ENCODE results near the gene CERT1. TPM values are rescaled to one million over a fixed set of nuclear protein-coding genes. Genes with fewer than 3 reads are reported as not detected.
"Not testable (repeated sequence)": the region's sequence is repeated elsewhere in the genome, so short reads cannot be mapped to it uniquely, and the experiment has no call there.

Gene CERT1
- total and polyA plus RNA-seq, 2 donors (not counting 3 experiments of a cell fraction or from before 2014, with no cell fraction given), result 8.0 to 21.3 TPM

DNA sequence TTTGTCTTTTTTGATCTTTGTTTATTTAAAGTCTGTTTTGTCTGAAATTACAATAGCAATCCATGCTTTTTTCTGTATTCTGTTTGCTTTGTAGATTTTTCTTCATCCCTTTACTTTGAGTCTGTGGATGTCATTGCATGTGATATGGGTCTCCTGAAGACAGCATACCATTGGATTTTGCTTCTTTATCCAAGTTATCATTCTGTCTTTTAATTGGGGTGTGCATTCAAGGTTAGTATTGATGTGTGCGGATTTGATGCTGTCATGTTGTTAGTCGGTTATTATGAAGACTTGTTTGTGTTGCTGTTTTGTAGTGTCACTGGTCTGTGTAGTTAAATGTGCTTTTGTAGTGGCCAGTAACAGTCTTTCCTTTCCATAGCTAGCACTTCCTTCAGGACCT lies 23.3 kb upstream of the CERT1 start:
- dilution Hi-C loops (cut with MboI; ENCODE audit: extremely low pct_ligation_motif_present, low sequenced_read_pairs) (no loop called here), intact Hi-C loops (cut with micrococcal nuclease) (no loop called here)
- H3K4me3 ChIP-seq (replicated peaks in 1 of 3; ENCODE audit: insufficient read depth in 1 of 3, low read depth in 1 of 3, low read length in 3 of 3), result no peak overlapping the region
- no peaks in the 10 kb centered on the region for H4K20me1 ChIP-seq (replicated peaks; ENCODE audit: control insufficient read depth, extremely low read depth, insufficient read depth, low read length)
- no peak overlapping the region for H2AFZ ChIP-seq (ENCODE audit: low read depth, low read length)
- no peaks in the 10 kb centered on the region for H3K4me1 ChIP-seq (ENCODE audit: control insufficient read depth, extremely low read depth, insufficient read depth, low read length)
- no peaks in the 10 kb centered on the region for H3K27me3 ChIP-seq (ENCODE audit: control insufficient read depth in 2 of 2, insufficient read depth in 2 of 2, low read length in 2 of 2)
- no peaks in the 10 kb centered on the region for H3K36me3 ChIP-seq (ENCODE audit: control insufficient read depth in 2 of 2, extremely low read depth in 1 of 2, insufficient read depth in 2 of 2, low read length in 2 of 2)
- H3K9me3 ChIP-seq (replicated peaks; ENCODE audit: control insufficient read depth, insufficient read depth, low read length), result no peaks in the 10 kb centered on the region
- peaks cover 59% of the 10 kb centered on the region for H3K79me2 ChIP-seq (ENCODE audit: control insufficient read depth, insufficient read depth, low read length)
- ChIA-PET CTCF (no interaction called here), POLR2A (no interaction called here)
- FAIRE-seq, result no peak
- no peak for DNase-seq (ENCODE audit: low read depth, low spot score)
- H3K9ac ChIP-seq (replicated peaks; ENCODE audit: extremely low read depth, insufficient read depth, low read length), result no peak overlapping the region
- no peaks in the 10 kb centered on the region for H3K9me1 ChIP-seq (replicated peaks; ENCODE audit: control insufficient read depth, extremely low read depth, insufficient read depth, low read length)
- TF ChIP-seq, protein P1, sequence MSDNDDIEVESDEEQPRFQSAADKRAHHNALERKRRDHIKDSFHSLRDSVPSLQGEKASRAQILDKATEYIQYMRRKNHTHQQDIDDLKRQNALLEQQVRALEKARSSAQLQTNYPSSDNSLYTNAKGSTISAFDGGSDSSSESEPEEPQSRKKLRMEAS (IDR thresholded peaks at IDR 0.05; ENCODE audit: insufficient read depth, insufficient read length), result no peak
- TF ChIP-seq EZH2 (IDR thresholded peaks at IDR 0.05; ENCODE audit: borderline replicate concordance, low read depth, low read length, severe bottlenecking) (no peak), POLR2A (IDR thresholded peaks at IDR 0.05; ENCODE audit: low read depth, low read length) (no peak), FOS (IDR thresholded peaks at IDR 0.05; ENCODE audit: borderline replicate concordance, insufficient read depth, low read length) (no peak), GATA2 (IDR thresholded peaks at IDR 0.05; ENCODE audit: insufficient read depth, insufficient read length, low read depth, low read length) (no peak), MYC (IDR thresholded peaks at IDR 0.05; ENCODE audit: low read depth, low read length) (no peak), JUN (IDR thresholded peaks at IDR 0.05; ENCODE audit: borderline replicate concordance, insufficient read depth, insufficient read length, low read depth) (no peak), POLR2AphosphoS5 (IDR thresholded peaks at IDR 0.05; ENCODE audit: insufficient read depth, low read depth, low read length) (no peak)
- TF ChIP-seq, protein P2, sequence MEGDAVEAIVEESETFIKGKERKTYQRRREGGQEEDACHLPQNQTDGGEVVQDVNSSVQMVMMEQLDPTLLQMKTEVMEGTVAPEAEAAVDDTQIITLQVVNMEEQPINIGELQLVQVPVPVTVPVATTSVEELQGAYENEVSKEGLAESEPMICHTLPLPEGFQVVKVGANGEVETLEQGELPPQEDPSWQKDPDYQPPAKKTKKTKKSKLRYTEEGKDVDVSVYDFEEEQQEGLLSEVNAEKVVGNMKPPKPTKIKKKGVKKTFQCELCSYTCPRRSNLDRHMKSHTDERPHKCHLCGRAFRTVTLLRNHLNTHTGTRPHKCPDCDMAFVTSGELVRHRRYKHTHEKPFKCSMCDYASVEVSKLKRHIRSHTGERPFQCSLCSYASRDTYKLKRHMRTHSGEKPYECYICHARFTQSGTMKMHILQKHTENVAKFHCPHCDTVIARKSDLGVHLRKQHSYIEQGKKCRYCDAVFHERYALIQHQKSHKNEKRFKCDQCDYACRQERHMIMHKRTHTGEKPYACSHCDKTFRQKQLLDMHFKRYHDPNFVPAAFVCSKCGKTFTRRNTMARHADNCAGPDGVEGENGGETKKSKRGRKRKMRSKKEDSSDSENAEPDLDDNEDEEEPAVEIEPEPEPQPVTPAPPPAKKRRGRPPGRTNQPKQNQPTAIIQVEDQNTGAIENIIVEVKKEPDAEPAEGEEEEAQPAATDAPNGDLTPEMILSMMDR (IDR thresholded peaks at IDR 0.05; ENCODE audit: extremely low read depth in 1 of 2, insufficient read depth in 1 of 2, low read depth in 1 of 2, low read length in 2 of 2), result no peak
- no TSS peak for BruUV-seq (replicated peaks)
- no peak overlapping the region for H3K4me2 ChIP-seq (ENCODE audit: insufficient read depth, low read length)
- H3K27ac ChIP-seq (ENCODE audit: insufficient read depth, low read depth, low read length), result no peak overlapping the region

DNA sequence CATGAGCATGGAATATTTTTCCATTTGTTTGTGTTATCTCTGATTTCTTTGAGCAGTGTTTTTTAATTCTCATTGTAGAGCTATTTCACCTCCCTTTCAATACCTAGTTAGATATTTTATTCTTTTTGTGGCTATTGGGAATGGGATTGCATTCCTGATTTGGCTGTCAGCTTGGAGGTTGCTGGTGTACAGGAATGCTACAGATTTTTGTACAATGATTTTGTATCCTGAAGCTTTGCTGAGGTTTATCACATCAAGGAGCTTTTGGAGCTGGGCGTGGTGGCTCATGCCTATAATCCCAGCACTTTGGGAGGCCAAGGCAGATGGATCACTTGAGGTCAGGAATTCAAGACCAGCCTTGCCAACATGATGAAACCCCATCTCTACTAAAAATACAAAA lies 22.3 kb upstream of the CERT1 start:
- intact Hi-C loops (cut with micrococcal nuclease); H4K20me1 ChIP-seq (replicated peaks; ENCODE audit: control insufficient read depth, extremely low read depth, insufficient read depth, low read length); dilution Hi-C loops (cut with MboI; ENCODE audit: extremely low pct_ligation_motif_present, low sequenced_read_pairs); H3K36me3 ChIP-seq (ENCODE audit: control insufficient read depth in 2 of 2, extremely low read depth in 1 of 2, insufficient read depth in 2 of 2, low read length in 2 of 2); CTCF ChIA-PET; FAIRE-seq; BruUV-seq (replicated peaks); DNase-seq (ENCODE audit: low read depth, low spot score); H3K9me1 ChIP-seq (replicated peaks; ENCODE audit: control insufficient read depth, extremely low read depth, insufficient read depth, low read length); H3K4me3 ChIP-seq (replicated peaks in 1 of 3; ENCODE audit: insufficient read depth in 1 of 3, low read depth in 1 of 3, low read length in 3 of 3); H2AFZ ChIP-seq (ENCODE audit: low read depth, low read length); H3K4me1 ChIP-seq (ENCODE audit: control insufficient read depth, extremely low read depth, insufficient read depth, low read length); POLR2A ChIA-PET; H3K27me3 ChIP-seq (ENCODE audit: control insufficient read depth in 2 of 2, insufficient read depth in 2 of 2, low read length in 2 of 2); H3K4me2 ChIP-seq (ENCODE audit: insufficient read depth, low read length); H3K27ac ChIP-seq (ENCODE audit: insufficient read depth, low read depth, low read length); H3K9ac ChIP-seq (replicated peaks; ENCODE audit: extremely low read depth, insufficient read depth, low read length); H3K9me3 ChIP-seq (replicated peaks; ENCODE audit: control insufficient read depth, insufficient read depth, low read length): not testable (repeated sequence)
- H3K79me2 ChIP-seq (ENCODE audit: control insufficient read depth, insufficient read depth, low read length), result peaks cover 63% of the 10 kb centered on the region

Data from endothelial cell of umbilical vein (primary cell).